D341Med (cell line): ENCODE results near the gene FXYD2.

ENCODE experiments used
- DNase-seq: peaks from one replicate; pipeline ENCODE4 v3.0.0; 2012; ENCODE audit warnings: low spot score

The FXYD2 gene

DNA sequence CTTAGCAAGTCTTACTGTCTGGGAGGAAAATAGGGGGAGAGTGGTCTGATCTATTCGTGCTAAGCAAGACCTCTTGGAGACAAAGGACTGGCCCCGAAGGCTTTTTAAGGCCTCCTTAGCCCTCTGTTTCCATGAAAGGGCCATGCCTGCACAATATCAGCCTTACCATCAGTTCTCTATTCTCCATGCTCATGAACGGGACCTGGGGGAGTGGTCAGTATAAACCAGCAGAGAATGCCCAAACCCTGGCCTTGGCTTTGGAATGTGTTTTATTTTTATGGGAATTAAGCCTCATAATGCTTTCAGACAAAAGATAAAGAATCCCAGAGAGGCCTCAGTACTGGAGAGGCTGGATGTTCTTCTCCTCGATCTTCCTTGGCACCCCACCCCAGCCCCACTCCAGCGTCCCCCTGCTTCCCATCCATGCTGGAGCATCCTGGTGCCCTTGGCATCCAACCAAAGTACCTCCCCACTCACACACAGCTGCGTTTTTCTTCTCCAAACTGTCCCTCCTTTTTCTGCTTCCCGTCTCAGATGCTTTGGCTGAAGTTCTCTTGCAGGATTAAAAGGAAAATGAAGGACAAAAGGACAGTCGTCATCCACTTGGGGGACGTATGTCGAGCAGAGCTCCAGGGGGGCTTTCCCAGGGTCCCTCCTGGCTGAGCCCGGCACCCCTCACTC is 33.3 kb upstream of the FXYD2 start:
- DNase-seq, result no peak

DNA sequence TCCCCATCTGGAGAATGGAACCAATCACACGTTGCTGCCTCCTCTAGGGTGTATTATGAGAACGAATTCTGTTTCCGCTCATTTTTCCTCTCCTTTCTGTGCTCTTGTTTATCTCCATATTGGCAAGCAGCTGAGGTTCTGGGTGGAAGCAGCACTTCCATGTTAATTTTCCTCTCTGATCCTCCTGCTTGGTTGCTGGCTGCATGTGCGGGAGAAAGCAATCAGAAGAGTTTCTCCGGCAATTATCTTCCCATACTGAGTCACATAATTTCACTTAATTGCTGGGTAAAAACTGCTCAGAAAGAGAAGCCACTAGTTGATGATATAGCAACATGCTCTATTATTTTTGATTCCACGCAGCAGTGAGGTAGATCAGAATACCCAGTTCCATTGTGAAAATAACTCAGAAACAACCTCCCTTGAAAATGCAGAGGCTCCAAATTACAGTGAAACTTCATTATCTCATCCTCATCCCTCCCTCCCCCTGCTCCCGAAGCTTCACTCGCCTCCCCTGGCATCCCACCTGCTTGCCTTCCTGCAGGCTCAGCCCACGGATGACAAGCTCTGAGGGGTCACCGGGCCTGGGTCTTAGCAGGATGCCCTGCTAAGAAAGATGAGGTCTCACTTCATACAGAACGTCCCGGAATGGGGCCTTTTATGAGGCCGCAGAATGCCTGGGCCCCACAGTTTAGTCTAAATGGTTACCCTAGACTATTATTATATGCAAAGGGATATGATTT is 31.5 kb upstream of the FXYD2 start:
- DNase-seq, result no peak

DNA sequence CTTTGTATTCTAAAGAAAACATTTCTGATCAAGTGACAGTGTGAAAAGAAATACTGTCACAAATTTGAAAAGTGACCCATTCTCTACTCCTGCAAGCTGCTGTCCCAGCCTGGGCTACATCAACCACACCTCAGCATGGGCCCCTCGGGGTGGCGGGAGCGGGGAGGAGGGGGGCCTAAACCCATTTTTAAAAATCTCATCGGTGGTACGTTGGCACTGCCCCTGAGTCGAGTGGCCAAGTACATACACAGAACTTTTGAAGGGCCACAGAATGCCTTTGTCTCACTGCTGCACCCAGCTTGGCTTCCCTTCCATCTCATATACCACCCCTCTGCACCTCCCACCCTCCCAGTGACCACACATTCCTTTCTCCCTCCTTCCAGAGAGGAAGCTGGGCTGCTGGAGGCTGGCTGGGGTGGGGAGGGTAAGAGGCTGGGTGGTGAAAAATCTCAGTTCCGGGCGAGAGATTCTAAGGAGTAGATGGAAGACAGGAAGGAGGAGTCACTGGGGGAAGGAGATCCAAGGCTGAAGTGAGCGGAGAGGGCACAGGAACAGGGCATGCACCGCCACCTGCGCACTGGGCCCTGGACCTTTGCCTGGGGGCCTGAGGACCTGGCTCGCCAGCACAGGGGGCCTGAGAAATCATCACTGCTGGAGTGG is 30.8 kb upstream of the FXYD2 start:
- no peak for DNase-seq

DNA sequence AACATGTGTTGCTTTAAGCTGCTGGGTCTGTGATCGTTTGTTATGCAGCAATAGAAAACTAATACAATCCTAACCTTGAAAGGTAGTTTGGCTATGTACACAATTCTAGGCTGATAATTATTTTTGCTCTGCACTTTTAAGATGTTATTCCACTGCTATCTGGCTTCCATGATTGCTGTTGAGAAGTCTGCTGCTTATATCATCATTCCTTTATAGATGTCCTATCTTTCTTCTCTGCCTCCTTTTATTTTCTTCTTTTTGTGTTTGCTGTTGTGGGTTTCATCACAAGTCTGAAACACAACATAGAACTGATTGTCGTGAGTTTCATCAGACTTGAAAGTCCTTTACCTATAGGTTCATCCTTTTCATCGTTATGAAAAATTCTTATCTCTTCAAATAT is 27.8 kb upstream of the FXYD2 start:
- no peak for DNase-seq

DNA sequence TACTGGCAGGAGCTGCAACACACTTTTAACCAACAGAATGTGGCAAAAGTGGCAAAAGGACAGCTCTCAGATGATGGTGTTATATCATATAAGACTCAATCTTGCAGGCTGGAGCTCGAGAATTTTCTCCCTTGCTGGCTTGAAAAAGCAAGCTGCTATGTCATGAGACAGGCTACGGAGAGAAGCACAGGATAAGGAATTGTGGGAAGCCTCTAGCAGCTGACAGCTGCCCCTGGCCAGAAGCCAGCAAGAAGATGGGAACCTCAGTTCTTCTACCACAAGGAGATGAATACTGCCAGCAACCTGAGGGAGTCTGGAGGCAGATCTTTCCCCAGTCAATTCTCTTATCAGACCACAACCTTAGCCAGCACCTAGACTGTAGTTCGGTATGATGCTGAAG is 27.3 kb upstream of the FXYD2 start:
- DNase-seq, result no peak

DNA sequence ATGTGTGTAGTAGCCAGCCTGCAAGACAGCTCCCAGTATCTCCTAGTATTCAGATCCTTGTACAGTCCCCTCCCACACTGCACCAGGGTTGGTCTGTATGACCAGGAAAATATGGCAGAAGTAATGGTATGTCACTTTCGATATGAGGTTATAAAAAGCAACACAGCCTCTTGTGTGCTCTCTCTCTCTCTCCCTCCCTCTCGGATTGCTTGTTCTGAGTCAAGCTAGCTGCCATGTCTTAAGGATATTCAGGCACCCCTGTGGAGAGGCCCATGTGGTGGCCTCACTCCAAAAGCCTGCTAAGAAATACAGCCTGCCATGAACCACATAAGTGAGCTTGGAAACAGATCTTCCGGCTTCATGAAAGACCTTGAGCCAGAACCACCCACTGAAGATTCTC is 26.6 kb upstream of the FXYD2 start:
- DNase-seq, result no peak

DNA sequence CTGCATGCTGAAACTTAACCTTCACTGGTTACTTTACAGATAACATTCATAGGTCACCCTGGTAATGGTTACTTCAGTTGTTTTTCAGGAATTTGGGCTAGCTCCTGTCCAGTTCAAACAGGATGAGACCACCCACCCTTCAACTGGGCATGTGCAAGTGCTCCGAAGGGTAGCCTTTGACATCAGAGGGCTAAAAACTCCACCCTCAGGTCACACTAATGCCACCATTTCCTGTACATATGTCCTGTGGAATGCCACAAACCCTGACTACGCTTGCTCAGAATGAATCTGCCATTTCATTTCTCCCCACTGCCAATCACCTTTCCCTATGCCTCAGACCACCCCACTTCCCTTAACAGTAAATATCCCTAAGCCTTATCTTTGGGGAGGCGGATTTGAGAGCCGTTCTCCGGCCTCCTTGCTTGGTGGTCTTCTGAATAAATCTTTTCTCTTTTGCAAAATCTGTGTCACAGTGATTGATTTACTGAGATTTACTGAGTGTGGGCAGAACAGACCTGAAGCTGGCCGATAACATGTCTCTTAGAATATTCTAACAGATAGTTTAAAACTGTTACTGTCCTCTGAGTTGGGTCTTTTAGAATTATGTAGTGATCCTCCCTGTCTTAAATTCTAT is 25.4 kb upstream of the FXYD2 start:
- no peak for DNase-seq

DNA sequence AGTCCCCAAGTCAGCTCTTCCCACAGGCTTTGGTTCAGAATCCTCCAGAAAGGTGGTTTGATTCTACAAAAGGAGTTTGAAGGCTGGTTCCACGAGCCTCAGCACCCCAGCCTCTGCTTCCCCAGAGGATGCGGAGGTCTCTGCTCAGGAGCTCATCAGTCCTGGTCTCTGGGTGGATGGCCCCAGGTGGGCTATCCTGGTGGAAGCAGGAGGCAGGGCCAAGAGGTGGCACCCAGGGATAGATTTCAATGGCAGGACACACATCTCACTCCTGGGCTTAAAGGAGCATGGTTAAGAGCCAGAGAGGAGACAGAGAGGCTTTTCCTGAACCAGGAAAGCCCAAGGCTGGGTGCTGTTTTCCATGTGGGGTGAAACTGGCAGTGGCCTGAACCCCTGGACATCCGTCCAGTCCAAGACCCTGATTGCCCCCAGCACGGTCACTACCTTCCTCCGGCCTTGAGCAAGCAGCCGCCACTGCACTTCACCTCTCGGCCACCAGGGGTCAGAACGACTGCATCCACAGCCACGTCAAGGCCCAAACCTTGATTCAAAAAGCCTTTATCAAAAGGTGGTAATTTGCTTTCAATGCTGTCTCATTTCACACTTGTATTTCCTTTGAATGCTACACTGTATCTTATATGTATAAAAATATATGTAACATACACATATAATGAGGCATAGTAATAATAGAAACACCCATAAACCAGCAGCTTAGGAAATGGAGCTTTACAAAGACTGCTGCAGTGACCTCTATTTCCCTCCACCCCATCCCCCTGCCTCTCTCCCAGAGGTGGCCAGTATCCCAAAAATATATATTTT is 19.3 kb upstream of the FXYD2 start:
- DNase-seq, result peak; percentile 78

DNA sequence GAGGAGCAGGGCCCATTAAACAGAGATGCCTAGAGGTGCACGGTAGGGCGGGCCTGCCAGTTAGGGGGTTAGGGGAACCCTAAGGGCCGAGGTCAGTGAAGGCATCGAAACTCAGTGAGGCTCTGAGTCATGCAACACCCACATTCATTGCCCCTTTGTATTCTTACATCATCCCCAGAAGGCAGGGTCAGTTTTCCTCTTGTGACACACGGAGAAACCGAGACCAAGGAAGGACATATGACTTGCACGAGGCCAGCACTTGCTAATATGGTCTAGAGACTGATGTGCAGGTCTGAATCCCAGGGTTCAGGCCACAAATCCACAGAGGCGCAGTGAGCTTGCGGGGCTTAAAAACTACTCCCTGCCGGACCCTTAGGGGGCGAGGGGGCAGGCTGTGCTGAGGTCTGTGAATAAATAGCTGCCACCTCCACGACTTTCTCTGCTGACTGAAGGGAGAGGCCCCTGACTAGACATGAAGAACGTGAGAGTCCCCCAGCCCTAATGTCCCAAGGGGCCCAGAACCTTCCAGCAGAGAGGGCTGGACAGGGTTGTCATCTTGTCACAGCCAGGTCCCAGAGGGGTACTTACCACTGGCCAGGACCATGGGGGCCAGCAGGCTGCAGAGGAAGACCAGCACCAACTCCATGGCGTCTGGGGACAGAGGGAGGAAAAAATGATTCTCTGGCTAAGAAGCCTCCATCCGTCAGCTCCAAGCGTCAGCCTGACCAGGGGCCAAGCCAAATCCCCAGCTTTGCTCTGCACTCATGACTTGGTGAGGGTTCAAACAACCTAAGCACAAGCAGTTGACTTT is 17.8 kb upstream of the FXYD2 start:
- DNase-seq, result no peak

DNA sequence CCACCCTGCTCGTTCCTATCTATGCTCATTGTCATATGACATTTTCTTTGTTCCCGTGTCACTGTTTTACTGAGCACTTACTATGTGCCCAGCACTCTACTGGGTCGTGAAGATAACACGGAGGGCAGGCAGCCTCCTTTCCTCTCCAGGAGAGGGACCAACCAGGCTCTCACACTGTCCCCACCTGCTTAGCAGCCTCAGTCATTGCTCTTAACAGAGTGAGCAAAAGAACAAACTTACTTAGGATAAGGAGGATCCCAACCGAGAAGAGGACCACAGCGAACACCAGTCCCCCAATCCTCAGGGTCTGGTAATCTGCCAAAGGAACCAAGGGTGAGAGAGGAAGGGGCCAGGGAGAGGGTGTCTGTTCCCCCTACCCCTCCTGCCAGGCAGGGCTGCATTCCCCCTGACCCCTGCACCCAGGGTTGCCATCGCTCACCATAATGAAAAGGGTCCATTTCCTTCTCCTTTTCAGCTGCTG is 17.0 kb upstream of the FXYD2 start:
- no peak for DNase-seq

DNA sequence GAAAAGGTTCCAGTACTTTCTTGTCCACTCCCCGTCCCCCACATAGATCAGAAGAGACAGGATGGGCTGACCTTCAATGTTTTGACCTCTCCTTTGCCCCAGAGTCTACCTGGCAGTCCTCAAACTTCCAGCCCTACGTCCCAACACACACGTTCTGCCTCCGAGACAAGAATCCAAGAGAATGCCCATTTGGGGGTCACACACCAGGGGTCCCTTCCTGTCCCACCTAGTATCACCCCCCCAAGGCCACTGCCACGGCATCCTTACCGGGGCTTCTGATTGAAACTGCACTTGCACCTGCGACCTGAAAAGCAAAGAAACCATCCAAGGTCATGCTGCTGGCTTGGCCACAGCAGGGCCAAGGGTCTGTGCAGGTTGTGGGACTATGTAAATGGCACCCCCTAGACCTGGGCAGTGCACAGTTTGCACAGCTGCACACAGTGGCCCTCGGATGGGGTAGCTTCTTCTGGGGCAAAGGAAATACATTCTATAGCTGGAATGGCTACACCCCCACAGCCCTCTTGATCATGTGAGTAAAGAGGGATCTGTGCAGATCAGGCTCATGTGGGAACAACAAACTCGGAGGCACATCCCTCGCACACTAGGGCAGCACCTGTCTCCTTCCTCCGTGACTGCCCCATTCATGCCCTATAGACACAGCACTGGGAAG is 16.5 kb upstream of the FXYD2 start:
- no peak for DNase-seq

DNA sequence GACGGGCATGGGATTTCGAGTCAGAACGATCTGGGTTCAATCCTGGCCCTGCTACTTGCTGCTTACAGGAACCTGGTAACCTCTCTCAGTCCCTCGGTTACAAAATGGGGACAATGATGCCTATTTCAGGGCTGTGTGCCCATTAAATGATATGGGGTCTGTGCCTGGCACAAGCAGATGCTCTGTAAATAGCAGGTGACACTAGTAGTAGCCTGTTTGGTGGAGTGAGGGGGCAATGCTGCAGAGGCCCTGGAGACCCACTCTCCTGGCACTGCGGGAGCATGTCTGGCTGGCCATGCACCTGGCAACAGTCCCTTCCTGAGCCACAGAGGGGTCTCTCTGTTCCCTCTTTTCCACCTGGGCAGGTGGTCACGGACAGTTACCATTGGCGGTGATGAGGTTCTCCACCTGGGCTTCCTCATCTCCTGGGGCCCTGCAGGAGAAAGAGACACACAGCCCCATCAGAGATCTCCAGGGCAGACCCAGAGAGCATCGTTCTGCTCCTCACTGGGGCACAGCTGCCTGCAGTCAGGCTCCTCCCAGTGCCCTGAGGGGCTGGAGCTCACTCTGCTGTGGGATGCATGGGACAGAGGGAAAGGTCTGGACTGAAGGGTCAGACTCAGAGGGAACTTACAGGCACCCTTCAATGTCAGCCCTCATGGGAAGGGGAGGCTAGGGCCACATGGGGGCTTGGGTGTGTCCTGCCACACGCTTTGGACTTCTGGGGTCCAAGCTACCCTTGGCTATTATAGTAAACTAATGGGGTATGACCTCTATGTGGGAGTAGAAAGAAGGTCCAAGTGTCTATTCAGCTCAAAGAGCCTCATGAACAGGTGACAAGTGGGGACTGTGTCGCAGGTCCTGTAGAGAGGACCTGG is 15.6 kb upstream of the FXYD2 start:
- DNase-seq, result no peak

DNA sequence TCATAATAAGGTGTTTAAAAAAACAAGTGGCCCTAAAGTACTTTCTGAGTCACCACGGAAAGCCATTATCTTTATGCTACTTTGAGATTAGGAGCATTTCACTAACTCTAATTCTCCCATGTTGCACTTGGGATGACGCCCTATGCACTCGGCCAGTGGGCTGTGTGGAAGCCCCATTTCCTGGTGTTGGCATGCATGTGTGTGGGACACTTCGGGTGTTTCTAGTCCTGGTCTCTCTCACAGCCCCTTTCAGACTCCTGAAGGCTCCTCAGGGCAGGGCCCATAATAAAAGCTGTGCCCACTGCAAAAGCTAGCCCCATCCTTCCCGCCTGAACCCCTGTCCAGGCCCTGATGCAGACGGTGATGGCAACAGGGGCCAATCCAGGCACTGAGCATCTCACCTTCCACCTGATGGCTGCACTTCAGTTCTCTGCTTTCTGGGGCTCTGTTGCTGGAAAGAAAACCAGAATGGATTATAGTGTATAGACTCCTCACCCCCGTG is 14.9 kb upstream of the FXYD2 start:
- DNase-seq, result no peak

DNA sequence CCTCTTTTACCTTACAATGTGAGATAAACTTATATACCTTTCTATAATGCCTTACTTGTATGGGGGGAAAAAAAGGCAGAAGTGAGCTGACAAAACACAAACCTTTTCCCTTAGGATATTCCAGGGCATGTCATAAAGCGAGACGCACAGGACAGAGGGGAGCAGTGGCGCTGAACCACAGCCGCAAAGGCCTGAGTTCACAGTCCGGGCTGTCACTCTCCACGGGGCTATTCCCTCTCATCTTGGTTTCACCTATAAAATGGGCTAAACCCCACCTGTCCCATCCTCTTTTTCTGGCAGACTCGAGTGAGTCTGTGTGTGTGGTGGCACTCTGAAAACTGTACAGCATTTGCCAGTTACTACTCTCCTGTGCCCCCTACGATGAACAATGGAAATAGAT is 14.4 kb upstream of the FXYD2 start:
- no peak for DNase-seq

DNA sequence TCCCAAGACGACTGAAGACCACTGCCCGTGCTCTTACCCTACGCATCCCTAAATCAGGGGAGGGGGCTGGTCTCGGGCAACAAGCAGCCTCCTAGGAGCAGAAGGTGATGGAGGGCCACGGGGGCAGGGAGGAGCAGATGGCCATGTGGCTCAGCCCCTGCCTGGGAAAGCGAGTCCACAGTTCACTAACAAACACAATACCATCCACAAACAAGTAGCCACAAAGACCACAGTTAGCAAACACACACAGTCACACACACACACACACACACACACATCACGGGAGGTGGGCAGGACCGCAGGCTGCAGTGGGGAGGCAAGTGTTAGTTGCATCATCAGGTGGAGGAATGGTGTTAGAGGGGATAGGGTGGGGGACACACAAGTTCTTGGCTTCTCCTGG is 13.2 kb upstream of the FXYD2 start:
- DNase-seq, result no peak

DNA sequence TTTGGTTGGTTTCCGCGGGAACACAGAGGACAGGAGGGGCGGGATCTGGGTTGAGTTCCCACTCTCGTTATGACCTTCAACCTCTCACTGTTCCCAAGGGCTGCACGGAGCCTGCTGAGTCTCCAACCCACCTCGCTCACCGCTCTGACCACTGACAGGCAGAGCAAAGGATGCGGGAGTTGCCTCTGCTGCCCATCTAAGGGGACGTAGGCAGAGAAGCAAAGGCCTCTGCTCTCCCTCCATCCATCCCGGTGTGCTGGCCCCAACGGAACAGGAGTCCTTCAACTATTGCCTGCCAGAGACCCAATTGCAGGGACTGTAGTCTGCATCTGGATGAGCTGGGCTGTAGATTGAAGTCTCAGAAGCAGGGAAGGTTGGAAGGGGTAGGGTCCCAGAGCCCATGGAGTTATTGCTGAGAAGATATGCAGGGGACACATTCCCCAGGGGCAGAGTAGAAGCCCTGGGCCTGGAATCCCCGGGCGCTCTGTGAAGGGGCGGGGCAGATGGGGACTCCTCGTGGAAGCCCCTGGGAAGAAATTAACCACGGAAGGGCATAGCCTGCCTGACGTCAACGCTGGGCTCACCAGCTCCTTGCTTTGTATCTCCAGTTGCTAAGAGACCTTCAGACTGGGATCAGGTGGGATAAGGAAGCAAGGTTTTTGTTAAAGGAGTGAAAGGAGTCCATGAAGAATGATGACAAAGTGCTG is 12.7 kb upstream of the FXYD2 start:
- DNase-seq, result no peak

DNA sequence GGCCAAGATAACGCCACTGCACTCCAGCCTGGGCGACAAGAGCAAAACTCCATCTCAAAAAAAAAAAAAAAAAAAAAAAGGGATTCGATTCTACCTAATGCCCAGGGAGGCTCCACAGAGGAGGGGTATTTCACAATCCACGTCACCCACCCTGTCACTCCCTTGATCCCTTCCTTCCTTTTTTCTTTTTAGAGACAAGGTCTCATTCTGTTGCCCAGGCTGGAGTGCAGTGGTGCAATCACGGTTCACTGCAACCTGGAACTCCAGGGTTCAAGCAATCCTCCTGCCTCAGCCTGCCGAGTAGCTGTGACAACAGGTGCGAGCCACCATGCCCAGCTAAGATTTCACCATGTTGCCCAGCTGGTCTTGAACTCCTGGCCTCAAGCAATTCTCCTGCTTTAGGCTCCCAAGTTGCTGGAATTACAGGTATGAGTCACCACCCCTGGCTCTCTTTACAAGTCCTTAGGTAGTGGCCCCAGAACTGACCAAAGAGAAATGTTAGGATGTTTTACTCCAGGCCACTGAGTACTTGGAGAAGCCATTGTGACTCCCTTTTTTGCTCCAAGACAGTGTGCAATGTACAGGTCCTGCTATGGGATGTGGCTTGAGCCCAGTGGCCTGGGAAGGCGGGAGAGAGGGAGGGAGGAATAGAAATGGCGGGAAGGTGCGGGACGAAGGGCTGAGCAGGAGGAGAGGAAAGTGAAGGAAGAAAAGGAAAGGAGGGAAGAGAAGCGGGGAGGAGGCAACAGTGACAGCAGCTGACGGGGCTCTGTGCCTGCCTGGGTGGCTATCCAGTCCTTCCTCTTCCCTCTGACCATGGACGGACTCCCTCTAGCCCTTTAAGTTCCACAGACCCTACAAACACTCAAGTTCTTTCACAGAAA is 11.8 kb upstream of the FXYD2 start:
- DNase-seq, result no peak

DNA sequence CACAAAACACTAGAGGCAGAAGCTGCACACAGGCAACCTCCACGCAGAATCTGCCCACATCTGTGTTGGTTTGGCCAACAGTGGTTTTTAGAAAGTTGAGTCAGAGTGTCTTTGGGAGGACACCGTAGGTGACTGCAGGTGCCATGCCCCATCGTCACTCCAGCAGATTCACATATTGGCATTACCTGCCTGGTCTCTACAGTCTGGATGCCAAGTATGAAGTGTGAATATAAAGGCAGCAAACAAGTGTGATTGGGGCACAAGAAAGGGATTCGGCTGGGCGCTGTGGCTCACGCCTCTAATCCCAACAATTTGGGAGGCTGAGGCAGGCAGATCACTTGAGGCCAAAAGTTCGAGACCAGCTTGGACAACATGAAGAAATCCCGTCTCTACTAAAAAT is 11.0 kb upstream of the FXYD2 start:
- no peak for DNase-seq
